K562 (cell line): ENCODE data around the gene TRMT1. TPM values are rescaled to one million over a fixed set of nuclear protein-coding genes. Genes with fewer than 3 reads are reported as not detected.

Experiments used
- IFI16 ChIP-seq: fragments of 250-450 bp; sonication (Bioruptor Pico); IDR thresholded peaks from 2 replicates; pipeline ENCODE4 v2.1.2; 2022; ENCODE audit warnings: mild to moderate bottlenecking, inconsistent platforms
- KAT8 ChIP-seq: fragments of 450-650 bp; IDR thresholded peaks from 2 replicates; pipeline ENCODE4 v1.6.1; 2016; ENCODE audit warnings: low read depth, mild to moderate bottlenecking
- SAP30 ChIP-seq: fragments of 200-600 bp; sonication (generic); IDR thresholded peaks from 2 replicates; pipeline ENCODE4 v1.6.1; 2012; ENCODE audit warnings: borderline replicate concordance, low read depth, mild to moderate bottlenecking, moderate library complexity, low read length, control low read depth, inconsistent platforms; ENCODE audit not compliant: insufficient read depth, poor library complexity, severe bottlenecking
- SMAD1 ChIP-seq: fragments of 150-350 bp; IDR thresholded peaks from 2 replicates; pipeline ENCODE4 v1.6.1; 2014; ENCODE audit warnings: low read length, low read depth; ENCODE audit not compliant: partially characterized antibody
- YY1 ChIP-seq, 3 experiments: IDR thresholded peaks; 2 replicates each; pipeline ENCODE4 v1.6.1; 2011; ENCODE audit warnings: low read length in 2 of 3, mild to moderate bottlenecking in 2 of 3, moderate library complexity in 2 of 3, borderline replicate concordance in 1 of 3, control low read depth in 1 of 3, low read depth in 1 of 3; ENCODE audit not compliant: insufficient read depth in 3 of 3, insufficient replicate concordance in 2 of 3, control insufficient read depth in 1 of 3, insufficient read length in 1 of 3; ENCODE audit errors: extremely low read depth in 1 of 3
- ZNF57 ChIP-seq: fragments of 450-650 bp; formaldehyde crosslinking; IDR thresholded peaks from 2 replicates; pipeline ENCODE4 v1.4.0; 2020; ENCODE audit warnings: mild to moderate bottlenecking, moderate library complexity
- ZNF589 ChIP-seq: fragments of 200-800 bp; sonication (Bioruptor generic); IDR thresholded peaks from 2 replicates; pipeline ENCODE4 v1.6.1; 2016; ENCODE audit warnings: low read depth, missing genetic modification characterization, missing compliant biosample characterization
- polyA plus RNA-seq, 8 experiments: library from polyadenylated mRNA; depleted of rRNA in 4 of 8; stranded (reverse) in 5 of 8; unstranded in 3 of 8; fragments of >200 nt; fragmentation: Nextera tagmentation in 2 of 8; fragmentation: Illumina TruSeq in 1 of 8; extraction: Ambion mirVana in 2 of 8; extraction: Trizol in 1 of 8; gene quantifications; 2 replicates each; pipeline versions ENCODE4 v1.2.1 to v1.2.3, GENCODE V29; 2011 to 2014; ENCODE audit warnings: inconsistent platforms in 1 of 8, missing spikeins in 1 of 8
- total RNA-seq, 7 experiments: library from RNA; depleted of rRNA in 6 of 7; stranded (reverse); fragments of >200 nt in 6 of 7; fragmentation: Illumina TruSeq in 2 of 7; extraction: Trizol in 2 of 7; gene quantifications; 2 replicates each; pipeline versions ENCODE4 v1.2.1 to v1.2.3, GENCODE V29; 2011 to 2021; ENCODE audit warnings: low replicate concordance in 1 of 7
- TF ChIP-seq, protein P1 (sequence below): fragments of 450-650 bp; formaldehyde crosslinking; IDR thresholded peaks from 2 replicates; pipeline ENCODE4 v1.4.0; 2022; ENCODE audit warnings: missing genetic modification characterization
- TF ChIP-seq, protein P2 (sequence below): sonication (generic); formaldehyde crosslinking; IDR thresholded peaks from 2 replicates; pipeline ENCODE4 v1.8.1; 2023; ENCODE audit warnings: mild to moderate bottlenecking, missing genetic modification reagents
- TF ChIP-seq, protein P3 (sequence below): fragments of 450-650 bp; IDR thresholded peaks from 2 replicates; pipeline ENCODE4 v1.6.1; 2016; ENCODE audit warnings: low read depth

TRMT1 gene
- total and polyA plus RNA-seq, 9 of the 15 experiments (the other 6 are each of a cell fraction or from before 2014, with no cell fraction given): 5.8 to 158 (median 54.3) TPM

DNA sequence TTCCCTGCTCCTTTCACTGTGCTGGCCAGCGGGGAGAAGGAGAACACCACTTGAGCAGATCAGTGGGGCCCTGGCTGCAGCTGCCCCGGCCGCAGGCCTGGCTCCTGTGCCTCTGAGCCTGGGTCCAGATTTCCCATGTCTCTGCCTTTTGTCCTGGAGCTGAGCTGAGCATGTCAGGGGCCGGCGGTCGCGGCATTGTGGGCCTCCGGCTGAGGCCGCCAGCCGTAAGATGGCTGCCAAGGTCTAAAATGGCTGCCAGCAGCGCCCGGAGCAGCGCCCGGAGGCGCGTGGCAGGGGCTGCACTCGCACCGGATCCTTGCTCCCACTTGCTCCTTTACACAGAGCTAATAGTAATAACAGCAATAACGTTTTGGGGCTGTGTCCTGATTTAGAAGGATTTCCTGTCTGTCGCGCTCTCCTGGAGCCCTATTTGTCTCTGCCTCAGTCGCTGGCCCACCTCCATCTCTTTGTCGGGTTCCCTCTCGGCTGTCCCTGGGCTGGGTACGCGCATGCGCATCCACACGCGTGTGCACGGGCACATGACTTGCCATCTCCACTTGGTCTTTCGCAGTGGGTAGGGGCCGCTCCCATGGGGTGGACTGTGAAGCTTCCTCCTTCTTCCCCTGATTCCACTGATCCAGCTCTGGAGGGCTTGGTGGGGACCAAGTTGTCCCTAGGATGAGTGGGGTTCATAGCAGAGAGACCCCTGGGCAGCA lies 46.0 kb downstream of the TRMT1 start (continued):
- no peak for TF ChIP-seq IFI16 (CRISPR knock-in tag)
- no peak for TF ChIP-seq ZNF589
- TF ChIP-seq SAP30: peak; percentile 3
- TF ChIP-seq SMAD1: no peak
- TF ChIP-seq, protein P1, sequence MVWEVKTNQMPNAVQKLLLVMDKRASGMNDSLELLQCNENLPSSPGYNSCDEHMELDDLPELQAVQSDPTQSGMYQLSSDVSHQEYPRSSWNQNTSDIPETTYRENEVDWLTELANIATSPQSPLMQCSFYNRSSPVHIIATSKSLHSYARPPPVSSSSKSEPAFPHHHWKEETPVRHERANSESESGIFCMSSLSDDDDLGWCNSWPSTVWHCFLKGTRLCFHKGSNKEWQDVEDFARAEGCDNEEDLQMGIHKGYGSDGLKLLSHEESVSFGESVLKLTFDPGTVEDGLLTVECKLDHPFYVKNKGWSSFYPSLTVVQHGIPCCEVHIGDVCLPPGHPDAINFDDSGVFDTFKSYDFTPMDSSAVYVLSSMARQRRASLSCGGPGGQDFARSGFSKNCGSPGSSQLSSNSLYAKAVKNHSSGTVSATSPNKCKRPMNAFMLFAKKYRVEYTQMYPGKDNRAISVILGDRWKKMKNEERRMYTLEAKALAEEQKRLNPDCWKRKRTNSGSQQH (CRISPR knock-in tag): no peak
- TF ChIP-seq, protein P2, sequence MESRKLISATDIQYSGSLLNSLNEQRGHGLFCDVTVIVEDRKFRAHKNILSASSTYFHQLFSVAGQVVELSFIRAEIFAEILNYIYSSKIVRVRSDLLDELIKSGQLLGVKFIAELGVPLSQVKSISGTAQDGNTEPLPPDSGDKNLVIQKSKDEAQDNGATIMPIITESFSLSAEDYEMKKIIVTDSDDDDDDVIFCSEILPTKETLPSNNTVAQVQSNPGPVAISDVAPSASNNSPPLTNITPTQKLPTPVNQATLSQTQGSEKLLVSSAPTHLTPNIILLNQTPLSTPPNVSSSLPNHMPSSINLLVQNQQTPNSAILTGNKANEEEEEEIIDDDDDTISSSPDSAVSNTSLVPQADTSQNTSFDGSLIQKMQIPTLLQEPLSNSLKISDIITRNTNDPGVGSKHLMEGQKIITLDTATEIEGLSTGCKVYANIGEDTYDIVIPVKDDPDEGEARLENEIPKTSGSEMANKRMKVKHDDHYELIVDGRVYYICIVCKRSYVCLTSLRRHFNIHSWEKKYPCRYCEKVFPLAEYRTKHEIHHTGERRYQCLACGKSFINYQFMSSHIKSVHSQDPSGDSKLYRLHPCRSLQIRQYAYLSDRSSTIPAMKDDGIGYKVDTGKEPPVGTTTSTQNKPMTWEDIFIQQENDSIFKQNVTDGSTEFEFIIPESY (CRISPR knock-in tag): peak; percentile 98
- no peak for TF ChIP-seq ZNF57
- peak; percentile 83 for TF ChIP-seq KAT8
- TF ChIP-seq YY1 (IDR thresholded peaks at IDR 0.05; ENCODE audit: borderline replicate concordance in 1 of 3, control insufficient read depth in 1 of 3, extremely low read depth in 1 of 3, insufficient read depth in 3 of 3, insufficient read length in 1 of 3, insufficient replicate concordance in 2 of 3, low read depth in 1 of 3, low read length in 2 of 3): peak; percentile 74 to 92 (median 82)
- TF ChIP-seq, protein P3, sequence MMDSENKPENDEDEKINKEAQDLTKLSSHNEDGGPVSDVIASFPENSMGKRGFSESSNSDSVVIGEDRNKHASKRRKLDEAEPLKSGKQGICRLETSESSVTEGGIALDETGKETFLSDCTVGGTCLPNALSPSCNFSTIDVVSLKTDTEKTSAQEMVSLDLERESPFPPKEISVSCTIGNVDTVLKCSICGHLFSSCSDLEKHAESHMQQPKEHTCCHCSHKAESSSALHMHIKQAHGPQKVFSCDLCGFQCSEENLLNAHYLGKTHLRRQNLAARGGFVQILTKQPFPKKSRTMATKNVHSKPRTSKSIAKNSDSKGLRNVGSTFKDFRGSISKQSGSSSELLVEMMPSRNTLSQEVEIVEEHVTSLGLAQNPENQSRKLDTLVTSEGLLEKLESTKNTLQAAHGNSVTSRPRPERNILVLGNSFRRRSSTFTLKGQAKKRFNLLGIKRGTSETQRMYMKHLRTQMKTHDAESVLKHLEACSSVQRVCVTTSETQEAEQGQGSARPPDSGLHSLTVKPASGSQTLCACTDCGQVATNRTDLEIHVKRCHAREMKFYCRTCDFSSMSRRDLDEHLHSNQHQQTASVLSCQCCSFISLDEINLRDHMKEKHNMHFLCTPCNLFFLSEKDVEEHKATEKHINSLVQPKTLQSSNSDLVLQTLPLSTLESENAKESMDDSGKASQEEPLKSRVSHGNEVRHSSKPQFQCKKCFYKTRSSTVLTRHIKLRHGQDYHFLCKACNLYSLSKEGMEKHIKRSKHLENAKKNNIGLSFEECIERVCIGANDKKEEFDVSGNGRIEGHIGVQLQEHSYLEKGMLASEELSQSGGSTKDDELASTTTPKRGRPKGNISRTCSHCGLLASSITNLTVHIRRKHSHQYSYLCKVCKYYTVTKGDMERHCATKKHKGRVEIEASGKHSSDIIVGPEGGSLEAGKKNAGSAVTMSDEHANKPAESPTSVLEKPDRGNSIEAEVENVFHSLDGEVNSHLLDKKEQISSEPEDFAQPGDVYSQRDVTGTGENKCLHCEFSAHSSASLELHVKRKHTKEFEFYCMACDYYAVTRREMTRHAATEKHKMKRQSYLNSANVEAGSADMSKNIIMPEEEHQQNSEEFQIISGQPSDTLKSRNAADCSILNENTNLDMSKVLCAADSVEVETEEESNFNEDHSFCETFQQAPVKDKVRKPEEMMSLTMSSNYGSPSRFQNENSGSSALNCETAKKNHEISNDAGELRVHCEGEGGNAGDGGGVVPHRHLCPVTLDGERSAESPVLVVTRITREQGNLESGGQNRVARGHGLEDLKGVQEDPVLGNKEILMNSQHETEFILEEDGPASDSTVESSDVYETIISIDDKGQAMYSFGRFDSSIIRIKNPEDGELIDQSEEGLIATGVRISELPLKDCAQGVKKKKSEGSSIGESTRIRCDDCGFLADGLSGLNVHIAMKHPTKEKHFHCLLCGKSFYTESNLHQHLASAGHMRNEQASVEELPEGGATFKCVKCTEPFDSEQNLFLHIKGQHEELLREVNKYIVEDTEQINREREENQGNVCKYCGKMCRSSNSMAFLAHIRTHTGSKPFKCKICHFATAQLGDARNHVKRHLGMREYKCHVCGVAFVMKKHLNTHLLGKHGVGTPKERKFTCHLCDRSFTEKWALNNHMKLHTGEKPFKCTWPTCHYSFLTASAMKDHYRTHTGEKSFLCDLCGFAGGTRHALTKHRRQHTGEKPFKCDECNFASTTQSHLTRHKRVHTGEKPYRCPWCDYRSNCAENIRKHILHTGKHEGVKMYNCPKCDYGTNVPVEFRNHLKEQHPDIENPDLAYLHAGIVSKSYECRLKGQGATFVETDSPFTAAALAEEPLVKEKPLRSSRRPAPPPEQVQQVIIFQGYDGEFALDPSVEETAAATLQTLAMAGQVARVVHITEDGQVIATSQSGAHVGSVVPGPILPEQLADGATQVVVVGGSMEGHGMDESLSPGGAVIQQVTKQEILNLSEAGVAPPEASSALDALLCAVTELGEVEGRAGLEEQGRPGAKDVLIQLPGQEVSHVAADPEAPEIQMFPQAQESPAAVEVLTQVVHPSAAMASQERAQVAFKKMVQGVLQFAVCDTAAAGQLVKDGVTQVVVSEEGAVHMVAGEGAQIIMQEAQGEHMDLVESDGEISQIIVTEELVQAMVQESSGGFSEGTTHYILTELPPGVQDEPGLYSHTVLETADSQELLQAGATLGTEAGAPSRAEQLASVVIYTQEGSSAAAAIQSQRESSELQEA: no peak
- TF ChIP-seq, all 486 proteins: peak for 6
